ENCODE data around the gene FBXL17.
"Not testable (repeated sequence)": the region's sequence is repeated elsewhere in the genome, so short reads cannot be mapped to it uniquely, and the experiment has no call there.

The FBXL17 gene

GRCh38 chr5:108381954-108382783 lies at the start of gene FBXL17:
TSS of gene FBXL17 (minus strand) at chr5:108382098.
- peak; percentile 94 for DNase-seq

GRCh38 chr5:108430931-108431608 lies 49.2 kb upstream of the FBXL17 start:
- no peak for DNase-seq

DNA sequence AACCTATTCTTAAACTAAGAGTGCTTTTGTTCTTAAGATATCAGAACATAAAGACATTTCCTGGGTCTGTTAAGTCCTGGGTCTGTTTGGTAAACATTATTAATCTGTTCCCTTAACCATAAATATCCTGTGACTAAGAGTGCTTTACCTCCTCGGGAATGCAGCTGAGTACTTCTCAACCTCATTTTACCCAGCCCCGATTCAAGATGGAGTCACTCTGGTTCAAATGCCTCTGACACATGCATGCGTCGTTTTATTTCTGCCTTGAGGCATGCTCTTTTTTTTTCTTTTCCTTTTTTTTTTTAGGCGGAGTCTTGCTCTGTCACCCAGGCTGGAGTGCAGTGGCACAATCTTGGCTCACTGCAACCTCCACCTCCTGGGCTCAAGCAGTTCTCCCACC lies 39.8 kb upstream of the FBXL17 start:
- no peak for DNase-seq

DNA sequence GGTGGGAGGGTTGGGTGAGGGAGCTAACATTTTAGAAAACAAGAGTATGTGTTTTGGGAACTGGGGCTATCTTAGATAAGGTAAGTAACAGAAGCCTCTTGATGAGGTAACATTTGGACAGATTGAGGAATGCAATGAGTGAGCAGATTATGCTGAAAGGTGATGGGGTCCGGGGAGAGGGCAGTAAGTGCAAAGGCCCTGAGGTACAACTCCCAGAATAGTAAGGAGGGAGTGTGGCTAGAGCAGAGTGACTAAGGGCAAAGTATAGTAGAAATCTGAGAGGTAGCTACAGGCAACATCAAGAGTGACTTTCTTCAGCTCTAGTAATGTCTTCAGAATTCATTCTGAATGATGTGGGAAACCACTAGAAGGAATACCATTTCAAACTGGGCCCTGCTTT lies 38.9 kb upstream of the FBXL17 start:
- no peak for DNase-seq

GRCh38 chr5:108420158-108420557 lies 38.3 kb upstream of the FBXL17 start:
- no peak for DNase-seq

DNA sequence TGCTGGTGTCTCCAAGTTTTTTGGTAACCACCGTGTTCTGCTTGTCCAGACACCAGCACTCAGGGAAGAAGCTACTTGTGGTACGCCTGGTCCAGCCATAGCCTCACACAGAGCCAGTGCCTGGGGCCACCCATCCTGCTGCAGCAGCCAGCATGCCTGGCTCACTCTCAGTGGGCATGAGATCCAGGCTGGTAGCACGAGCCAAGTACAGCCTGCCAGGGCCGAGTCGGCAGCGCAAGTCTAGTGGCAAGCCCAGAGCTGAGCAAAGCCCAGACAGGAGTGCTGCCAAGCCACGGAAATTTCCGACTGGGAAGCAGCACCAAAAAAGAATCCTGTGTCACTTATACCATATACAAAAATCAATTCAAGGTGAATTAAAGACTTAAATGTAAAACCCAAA lies 36.3 kb upstream of the FBXL17 start:
- no peak for DNase-seq

DNA sequence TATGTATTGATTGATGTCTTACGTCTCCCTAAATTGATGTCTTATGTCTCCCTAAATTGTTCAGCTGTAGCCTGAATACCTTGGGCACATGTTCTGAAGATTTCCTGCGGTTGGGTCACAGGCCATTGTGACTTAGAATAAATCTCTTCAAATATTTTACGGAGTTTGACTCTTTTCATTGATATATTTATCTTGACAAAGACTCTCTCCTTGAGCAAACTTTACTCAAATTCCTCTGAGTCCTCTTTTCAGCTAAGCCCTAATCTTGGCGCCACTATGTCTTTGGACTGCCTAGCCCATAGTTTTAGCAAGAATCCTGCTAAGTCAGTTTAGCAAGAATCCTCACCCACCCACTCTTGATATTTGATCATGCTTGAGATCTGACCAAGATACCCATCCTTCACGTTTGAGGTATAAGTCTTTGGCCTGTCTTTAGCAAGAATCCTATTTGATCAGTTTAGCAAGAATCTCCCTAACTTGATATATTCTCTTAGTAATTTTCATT lies 35.3 kb upstream of the FBXL17 start:
- DNase-seq = no peak

GRCh38 chr5:108415726-108416125 lies 33.8 kb upstream of the FBXL17 start:
- no peak for DNase-seq

DNA sequence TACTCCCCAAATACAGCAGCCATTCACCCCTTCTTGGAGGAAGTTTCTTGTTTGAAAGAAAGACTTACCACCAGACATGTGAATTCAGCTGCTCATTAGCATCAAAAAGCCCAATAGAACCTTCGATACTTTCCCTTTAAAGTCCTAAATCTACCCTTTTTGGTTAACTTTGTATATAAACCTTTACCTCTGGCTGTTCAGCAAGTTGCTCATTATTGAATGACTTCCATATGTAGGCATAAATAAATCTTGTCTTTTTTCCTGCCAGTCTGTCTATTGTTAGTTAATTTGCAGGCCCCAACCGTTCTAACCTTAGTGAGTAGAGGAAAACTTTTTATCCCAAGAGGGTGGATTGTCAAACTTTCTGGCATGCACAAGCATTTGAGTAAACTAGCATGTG lies 27.9 kb upstream of the FBXL17 start:
- DNase-seq = no peak

DNA sequence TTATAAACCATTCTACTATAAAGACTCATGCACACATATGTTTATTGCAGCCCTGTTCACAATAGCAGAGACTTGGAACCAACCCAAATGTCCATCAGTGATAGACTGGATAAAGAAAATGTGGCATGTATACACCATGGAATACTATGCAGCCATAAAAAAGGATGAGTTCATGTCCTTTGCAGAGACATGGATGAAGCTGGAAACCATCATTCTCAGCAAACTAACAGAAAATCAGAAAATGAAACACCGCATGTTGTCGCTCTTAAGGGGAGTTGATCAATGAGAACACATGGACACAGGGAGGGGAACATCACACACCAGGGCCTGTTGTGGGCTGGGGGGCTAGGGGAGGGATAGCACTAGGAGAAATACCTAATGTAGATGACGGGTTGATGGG lies 23.3 kb upstream of the FBXL17 start:
- DNase-seq = not testable (repeated sequence)

- no peak for DNase-seq
These were observed 17.1 kb upstream of the FBXL17 start for GRCh38 chr5:108398964-108399363.

- not testable (repeated sequence) for DNase-seq
These were observed 14.9 kb upstream of the FBXL17 start for GRCh38 chr5:108396837-108397236.

- DNase-seq = no peak
These were observed 5.9 kb upstream of the FBXL17 start for GRCh38 chr5:108387758-108388157.

- DNase-seq = no peak
These were observed 4.6 kb upstream of the FBXL17 start for GRCh38 chr5:108386345-108387061.

- no peak for DNase-seq
These were observed 2.8 kb upstream of the FBXL17 start for GRCh38 chr5:108384741-108385140.

DNA sequence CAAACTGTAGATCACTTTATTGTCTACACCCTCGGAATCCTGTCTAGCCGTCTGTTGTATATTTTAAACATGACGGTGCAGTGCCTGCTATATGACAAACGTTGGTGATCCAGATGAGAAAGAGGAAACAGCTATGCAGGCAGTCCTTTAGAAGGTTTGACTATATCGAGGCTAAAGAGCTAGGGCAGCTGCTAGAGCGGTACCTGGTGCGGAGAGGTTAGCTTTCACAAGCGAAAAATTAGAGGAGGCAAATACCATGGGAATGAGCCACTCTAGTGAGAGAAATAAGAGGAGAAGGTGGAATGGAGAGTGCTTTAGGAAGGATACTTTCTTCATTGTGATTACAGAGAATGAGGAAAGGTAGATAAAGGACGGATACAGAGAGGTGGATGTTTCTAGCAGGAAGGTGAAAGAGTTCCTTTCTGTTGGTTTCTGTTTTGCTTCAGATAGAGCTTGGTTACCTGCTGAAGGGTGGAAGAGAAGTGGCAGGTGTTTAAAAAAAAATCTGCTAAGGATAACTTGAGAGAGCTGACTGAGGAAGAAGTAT lies 959 bp upstream of the FBXL17 start:
- peak; percentile 26 for DNase-seq

- DNase-seq = peak; percentile 81
These were observed 446 bp downstream of the FBXL17 start for GRCh38 chr5:108381350-108381953.

- DNase-seq = peak; percentile 66
These were observed 1.2 kb downstream of the FBXL17 start for GRCh38 chr5:108380531-108381349.

DNA sequence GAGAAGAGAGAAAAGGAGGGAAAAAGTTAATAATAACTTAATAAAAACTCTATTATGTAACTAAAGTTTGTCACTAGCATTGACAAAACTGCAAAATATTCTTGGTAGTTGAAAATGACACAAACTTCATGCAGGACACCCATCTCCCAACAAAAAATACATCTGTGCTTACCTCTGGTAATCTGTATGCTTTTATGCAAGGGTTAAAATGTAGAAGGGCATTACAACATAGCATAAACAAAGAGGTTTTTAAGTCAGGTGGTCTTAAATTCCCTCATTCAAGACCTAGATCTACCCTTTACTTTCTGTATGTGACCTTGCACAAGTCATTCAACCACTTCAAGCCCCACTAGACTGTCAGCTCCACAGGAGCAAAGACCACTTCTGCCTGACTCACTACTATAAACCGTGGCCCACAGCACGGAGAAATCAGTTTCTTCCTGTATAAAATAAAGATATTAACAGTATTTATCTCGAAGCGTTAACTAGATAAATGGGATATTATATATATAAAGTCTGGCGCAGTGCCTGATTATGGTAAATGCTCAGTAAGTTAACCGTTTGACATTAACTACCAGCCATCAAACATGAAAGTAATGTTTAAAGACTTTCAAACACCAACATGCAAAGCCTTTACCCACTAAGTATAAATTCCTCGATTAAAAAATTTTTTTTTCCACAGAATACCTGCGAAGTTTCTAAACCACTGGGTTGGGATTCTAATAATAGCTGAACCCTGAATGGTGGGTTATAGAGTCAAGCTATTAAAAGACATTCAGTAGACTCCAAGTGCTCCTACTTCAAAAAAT lies 2.0 kb downstream of the FBXL17 start:
- no peak for DNase-seq

DNA sequence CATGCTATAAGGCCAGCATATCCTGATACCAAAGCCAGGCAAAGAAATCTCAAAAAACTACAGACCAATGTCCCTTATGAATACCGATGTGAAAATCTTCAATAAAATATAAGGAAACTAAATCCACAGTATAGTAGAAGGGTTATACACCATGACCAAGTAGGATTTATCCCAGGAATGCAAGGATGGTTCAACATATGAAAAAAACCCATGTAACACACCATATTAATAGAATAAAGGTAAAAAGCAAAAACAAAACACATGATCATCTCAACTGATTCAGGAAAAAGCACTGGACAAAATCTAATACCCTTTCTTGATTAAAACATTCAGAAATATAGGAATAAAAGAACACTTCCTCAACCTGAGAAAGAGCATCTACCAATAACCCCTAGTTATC lies 6.1 kb downstream of the FBXL17 start:
- no peak for DNase-seq

DNA sequence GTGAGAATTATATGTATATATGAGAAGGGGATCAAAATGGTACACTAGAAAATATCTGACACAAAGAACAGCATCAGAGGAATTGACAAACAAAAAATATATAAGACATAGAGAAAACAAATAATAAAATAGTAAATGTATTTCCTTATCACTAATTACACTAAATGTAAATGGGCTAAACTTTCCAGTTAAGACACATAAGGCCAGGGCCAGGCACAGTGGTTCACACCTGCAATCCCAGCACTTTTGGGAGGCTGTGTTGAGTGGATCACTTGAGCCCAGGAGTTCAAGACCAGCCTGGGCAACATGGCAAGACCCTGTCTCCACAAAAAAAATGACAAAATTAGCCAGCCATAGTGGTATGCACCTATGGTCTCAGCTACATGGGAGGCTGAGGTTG lies 8.5 kb downstream of the FBXL17 start:
- no peak for DNase-seq

Measured in CD4-positive, alpha-beta T cell treated with Interleukin-15 for 1 hour (primary cell).